PFSK-1 (cell line): ENCODE measurements around the gene SH2D7.

Experiments
- POLR2AphosphoS5 ChIP-seq: IDR thresholded peaks from 2 replicates; pipeline ENCODE4 v1.6.1; 2012; ENCODE audit warnings: low read depth, mild to moderate bottlenecking, control low read depth, low read length, moderate library complexity
- TAF1 ChIP-seq: IDR thresholded peaks from 2 replicates; pipeline ENCODE4 v1.6.1; 2012; ENCODE audit warnings: low read length, control low read depth, borderline replicate concordance; ENCODE audit not compliant: insufficient read depth
- TF ChIP-seq, protein P1 (sequence below), 2 experiments: IDR thresholded peaks; 2 replicates each; pipeline versions ENCODE4 v1.6.1 to v1.8.0; 2011 to 2012; ENCODE audit warnings: low read depth in 2 of 2, low read length in 2 of 2, control low read depth in 1 of 2, inconsistent platforms in 1 of 2, mild to moderate bottlenecking in 1 of 2, moderate library complexity in 1 of 2; ENCODE audit not compliant: insufficient read depth in 1 of 2

DNA sequence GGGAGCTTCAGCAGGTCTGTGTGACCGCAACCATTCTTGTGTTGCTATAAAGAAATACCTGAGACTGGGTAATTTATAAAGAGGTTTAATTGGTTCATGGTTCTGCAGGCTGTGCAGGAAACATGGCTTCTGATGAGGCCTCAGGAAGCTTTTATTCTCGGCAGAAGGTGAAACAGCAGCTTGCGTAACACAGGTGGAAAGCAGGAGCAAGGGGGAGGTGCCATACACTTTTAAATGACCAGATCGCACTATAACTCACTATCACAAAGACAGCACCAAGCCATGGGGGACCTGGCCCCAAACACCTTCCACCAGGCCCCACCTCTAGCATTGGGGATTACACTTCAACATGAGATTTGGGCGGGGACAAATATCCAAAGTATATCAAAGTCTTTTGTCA is 47.2 kb downstream of the SH2D7 start:
- TF ChIP-seq, protein P1, sequence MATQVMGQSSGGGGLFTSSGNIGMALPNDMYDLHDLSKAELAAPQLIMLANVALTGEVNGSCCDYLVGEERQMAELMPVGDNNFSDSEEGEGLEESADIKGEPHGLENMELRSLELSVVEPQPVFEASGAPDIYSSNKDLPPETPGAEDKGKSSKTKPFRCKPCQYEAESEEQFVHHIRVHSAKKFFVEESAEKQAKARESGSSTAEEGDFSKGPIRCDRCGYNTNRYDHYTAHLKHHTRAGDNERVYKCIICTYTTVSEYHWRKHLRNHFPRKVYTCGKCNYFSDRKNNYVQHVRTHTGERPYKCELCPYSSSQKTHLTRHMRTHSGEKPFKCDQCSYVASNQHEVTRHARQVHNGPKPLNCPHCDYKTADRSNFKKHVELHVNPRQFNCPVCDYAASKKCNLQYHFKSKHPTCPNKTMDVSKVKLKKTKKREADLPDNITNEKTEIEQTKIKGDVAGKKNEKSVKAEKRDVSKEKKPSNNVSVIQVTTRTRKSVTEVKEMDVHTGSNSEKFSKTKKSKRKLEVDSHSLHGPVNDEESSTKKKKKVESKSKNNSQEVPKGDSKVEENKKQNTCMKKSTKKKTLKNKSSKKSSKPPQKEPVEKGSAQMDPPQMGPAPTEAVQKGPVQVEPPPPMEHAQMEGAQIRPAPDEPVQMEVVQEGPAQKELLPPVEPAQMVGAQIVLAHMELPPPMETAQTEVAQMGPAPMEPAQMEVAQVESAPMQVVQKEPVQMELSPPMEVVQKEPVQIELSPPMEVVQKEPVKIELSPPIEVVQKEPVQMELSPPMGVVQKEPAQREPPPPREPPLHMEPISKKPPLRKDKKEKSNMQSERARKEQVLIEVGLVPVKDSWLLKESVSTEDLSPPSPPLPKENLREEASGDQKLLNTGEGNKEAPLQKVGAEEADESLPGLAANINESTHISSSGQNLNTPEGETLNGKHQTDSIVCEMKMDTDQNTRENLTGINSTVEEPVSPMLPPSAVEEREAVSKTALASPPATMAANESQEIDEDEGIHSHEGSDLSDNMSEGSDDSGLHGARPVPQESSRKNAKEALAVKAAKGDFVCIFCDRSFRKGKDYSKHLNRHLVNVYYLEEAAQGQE (IDR thresholded peaks at IDR 0.05; ENCODE audit: insufficient read depth in 1 of 2, low read depth in 2 of 2, low read length in 2 of 2) = no peak
- TF ChIP-seq POLR2AphosphoS5 = no peak
- no peak for TF ChIP-seq TAF1
